GM12878 (cell line): ENCODE measurements around the gene KIF22. TPM values are rescaled to one million over a fixed set of nuclear protein-coding genes. Genes with fewer than 3 reads are reported as not detected.

ENCODE experiments used
- ATAC-seq: fragments of 200-7000 bp; cut with Tn5 transposase; 3 replicates; pipeline ENCODE4 v1.9.1; 2020; ENCODE audit warnings: mild to moderate bottlenecking, moderate library complexity
- BruUV-seq: library from RNA; stranded (reverse); fragments of 400-500 nt; replicated peaks from 2 replicates; lab custom pipeline; 2021; lab: Mats Ljungman, UMichigan
- CTCF ChIA-PET: fragments of 300-600 bp; sonication (Branson Sonifier 250); formaldehyde crosslinking; extraction: SDS; loops from one replicate; lab custom pipeline; 2021; ENCODE audit warnings: inconsistent platforms; lab: Yijun Ruan, JAX
- POLR2A ChIA-PET: fragments of 350-600 bp; formaldehyde crosslinking; extraction: SDS; loops from one replicate; lab custom pipeline; 2021; ENCODE audit warnings: inconsistent platforms; lab: Charles Lee
- RAD21 ChIA-PET: fragments of 300-600 bp; sonication (Branson Sonifier 250); formaldehyde crosslinking; loops from one replicate; lab custom pipeline; 2023; ENCODE audit warnings: antibody characterized with exemption; ENCODE audit not compliant: unreplicated experiment; lab: Charles Lee
- SMC1A ChIA-PET: fragments of 300-600 bp; sonication (Branson Sonifier 250); formaldehyde crosslinking; loops from one replicate; lab custom pipeline; 2023; ENCODE audit not compliant: unreplicated experiment, uncharacterized antibody; lab: Charles Lee
- DNase-seq: peaks from one replicate; pipeline ENCODE4 v3.0.0-alpha.2; 2011; ENCODE audit warnings: low read depth, low spot score
- FAIRE-seq: peaks from 3 replicates; lab custom pipeline; 2011; peaks lifted over from hg19 to GRCh38; lab: Jason Lieb, UNC
- H2AFZ ChIP-seq: 2 replicates; pipeline ENCODE4 v1.6.0; 2011; ENCODE audit warnings: low read depth, low read length, control low read depth; ENCODE audit not compliant: control insufficient read depth
- H3K27ac ChIP-seq: 2 replicates; pipeline ENCODE4 v1.5.1; 2011; ENCODE audit warnings: control low read depth; ENCODE audit not compliant: control insufficient read depth, insufficient read depth
- H3K27me3 ChIP-seq, 2 experiments: replicated peaks in 1 of 2; 2 replicates each; pipeline versions ENCODE4 v1.6.0 to v1.6.1; 2011; ENCODE audit warnings: low read length in 1 of 2; ENCODE audit not compliant: control insufficient read depth in 2 of 2, insufficient read depth in 2 of 2
- H3K36me3 ChIP-seq, 2 experiments: 2 replicates each; pipeline ENCODE4 v1.5.1; 2011; ENCODE audit warnings: low read length in 1 of 2; ENCODE audit not compliant: control insufficient read depth in 2 of 2, insufficient read depth in 2 of 2
- H3K4me1 ChIP-seq: 2 replicates; pipeline ENCODE4 v1.6.1; 2011; ENCODE audit warnings: mild to moderate bottlenecking, low read length, moderate library complexity, mixed read lengths; ENCODE audit not compliant: control insufficient read depth, insufficient read depth
- H3K4me2 ChIP-seq: 2 replicates; pipeline ENCODE4 v1.6.0; 2011; ENCODE audit warnings: control low read depth; ENCODE audit not compliant: control insufficient read depth, insufficient read depth
- H3K4me3 ChIP-seq: fragments of 200-600 bp; sonication (generic); 2 replicates; pipeline ENCODE4 v1.5.1; 2016
- H3K79me2 ChIP-seq: 2 replicates; pipeline ENCODE4 v1.6.0; 2011; ENCODE audit warnings: low read length; ENCODE audit not compliant: control insufficient read depth, insufficient read depth
- H3K9ac ChIP-seq: 2 replicates; pipeline ENCODE4 v1.8.0; 2011; ENCODE audit warnings: low read length, control low read depth, mixed read lengths; ENCODE audit not compliant: control insufficient read depth, insufficient read depth
- H3K9me3 ChIP-seq: replicated peaks from 3 replicates; pipeline ENCODE4 v1.5.1; 2011; ENCODE audit warnings: mild to moderate bottlenecking, low read length; ENCODE audit not compliant: control insufficient read depth, insufficient read depth
- H4K20me1 ChIP-seq: 2 replicates; pipeline ENCODE4 v1.6.0; 2011; ENCODE audit not compliant: control insufficient read depth, insufficient read depth
- BRCA1 ChIP-seq: IDR thresholded peaks from 2 replicates; pipeline ENCODE4 v1.6.1; 2011; ENCODE audit warnings: low read depth, low read length, improper control_type of control experiment
- CEBPB ChIP-seq, 2 experiments: fragments of 150-350 bp in 1 of 2; IDR thresholded peaks; 2 replicates each; pipeline ENCODE4 v1.6.1; 2012 to 2014; ENCODE audit warnings: low read depth in 2 of 2, low read length in 2 of 2, borderline replicate concordance in 1 of 2, inconsistent platforms in 1 of 2
- EED ChIP-seq: sonication (generic); IDR thresholded peaks from 2 replicates; pipeline ENCODE4 v1.6.1; 2016; ENCODE audit warnings: antibody characterized with exemption, low read depth
- ESRRA ChIP-seq: IDR thresholded peaks from 2 replicates; pipeline ENCODE4 v1.6.1; 2012; ENCODE audit warnings: mild to moderate bottlenecking, low read length, improper control_type of control experiment
- IRF4 ChIP-seq: IDR thresholded peaks from 2 replicates; pipeline ENCODE4 v1.6.1; 2011; ENCODE audit warnings: low read depth, low read length
- NBN ChIP-seq: fragments of 450-650 bp; IDR thresholded peaks from 2 replicates; pipeline ENCODE4 v1.6.1; 2016
- RAD51 ChIP-seq: fragments of 450-650 bp; IDR thresholded peaks from 2 replicates; pipeline ENCODE4 v1.6.1; 2016; ENCODE audit warnings: moderate library complexity, mild to moderate bottlenecking, inconsistent platforms
- RCOR1 ChIP-seq: conservative IDR thresholded peaks from 2 replicates; pipeline ENCODE4 v1.6.1; 2012; ENCODE audit warnings: low read depth, low read length, improper control_type of control experiment
- RUNX3 ChIP-seq: IDR thresholded peaks from 2 replicates; pipeline ENCODE4 v1.6.1; 2012; ENCODE audit warnings: low read length, inconsistent platforms
- SMC3 ChIP-seq: IDR thresholded peaks from 2 replicates; pipeline ENCODE4 v1.6.1; 2011; ENCODE audit warnings: low read length, improper control_type of control experiment, borderline replicate concordance
- ZNF217 ChIP-seq: fragments of 450-650 bp; IDR thresholded peaks from 2 replicates; pipeline ENCODE4 v1.6.1; 2017; ENCODE audit warnings: antibody characterized with exemption, mild to moderate bottlenecking
- WGBS: methylation state at CpG from one replicate; pipeline ENCODE4 v1.1.6; 2016; ENCODE audit warnings: low lambda C conversion rate; ENCODE audit not compliant: insufficient replicate concordance, insufficient coverage; ENCODE audit errors: missing lambda C conversion rate; 5-methylcytosine and 5-hydroxymethylcytosine counted together
- in situ Hi-C: fragments of 300-500 bp; cut with MboI; formaldehyde crosslinking; loops from 9 replicates; pipeline ENCODE4 v1.14.3; 2018; ENCODE audit warnings: mixed read lengths
- intact Hi-C: fragments of 100-400 bp; cut with micrococcal nuclease; formaldehyde crosslinking; loops from one replicate; pipeline ENCODE4 v1.14.2; 2022; ENCODE audit not compliant: unreplicated experiment
- polyA plus RNA-seq, 11 experiments: library from polyadenylated mRNA; depleted of rRNA in 4 of 11; unstranded in 6 of 11; stranded (reverse) in 5 of 11; fragments of >200 nt; fragmentation: Nextera tagmentation in 4 of 11; fragmentation: Illumina TruSeq in 1 of 11; extraction: Ambion mirVana in 4 of 11; extraction: Trizol in 1 of 11; gene quantifications; 1 replicate in 1 of 11; 2 replicates in 10 of 11; pipeline versions ENCODE4 v1.2.1 to v1.2.3, GENCODE V29; 2011 to 2016; ENCODE audit warnings: inconsistent platforms in 2 of 11, missing spikeins in 2 of 11, low read depth in 1 of 11
- total RNA-seq, 4 experiments: library from RNA; depleted of rRNA in 3 of 4; stranded (reverse); fragments of >200 nt in 3 of 4; fragmentation: Illumina TruSeq in 1 of 4; extraction: Trizol in 1 of 4; gene quantifications; 2 replicates each; pipeline versions ENCODE4 v1.2.1 to v1.2.3, GENCODE V29; 2013 to 2021
- TF ChIP-seq, protein P1 (sequence below): IDR thresholded peaks from 2 replicates; pipeline ENCODE4 v1.6.1; 2011; ENCODE audit warnings: low read depth, low read length, improper control_type of control experiment, borderline replicate concordance
- TF ChIP-seq, protein P2 (sequence below): IDR thresholded peaks from 2 replicates; pipeline ENCODE4 v1.6.1; 2011; ENCODE audit warnings: mild to moderate bottlenecking, low read depth, low read length, moderate library complexity; ENCODE audit not compliant: insufficient replicate concordance
- TF ChIP-seq, protein P3 (sequence below): fragments of 150-350 bp; IDR thresholded peaks from 2 replicates; pipeline ENCODE4 v1.6.1; 2014; ENCODE audit warnings: mild to moderate bottlenecking, low read depth, low read length
- TF ChIP-seq, protein P4 (sequence below): IDR thresholded peaks from 2 replicates; pipeline ENCODE4 v1.6.1; 2011; ENCODE audit warnings: borderline replicate concordance, low read depth, mild to moderate bottlenecking, moderate library complexity, mixed read lengths, low read length; ENCODE audit not compliant: insufficient read depth; ENCODE audit errors: extremely low read length

The KIF22 gene
- total and polyA plus RNA-seq, 10 of the 15 experiments (the other 5 are each of a cell fraction or from before 2014, with no cell fraction given) = 7.6 to 158 (median 132) TPM

DNA sequence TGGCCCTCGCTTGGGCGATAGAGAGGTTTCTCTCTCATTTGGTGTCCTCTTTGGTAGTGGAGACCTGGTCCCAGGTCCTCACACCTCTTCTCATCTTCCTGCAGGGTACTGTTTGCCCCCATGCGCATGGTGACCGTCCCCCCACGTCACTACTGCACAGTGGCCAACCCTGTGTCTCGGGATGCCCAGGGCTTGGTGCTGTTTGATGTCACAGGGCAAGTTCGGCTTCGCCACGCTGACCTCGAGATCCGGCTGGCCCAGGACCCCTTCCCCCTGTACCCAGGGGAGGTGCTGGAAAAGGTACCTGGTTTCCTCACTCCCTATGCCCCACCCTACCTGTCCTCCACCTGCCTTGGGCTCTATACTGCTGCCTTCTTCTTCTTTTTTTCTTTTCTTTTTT lies 40.2 kb downstream of the KIF22 start:
- in situ Hi-C loops = no loop called here
- ChIA-PET CTCF (no interaction called here), RAD21 (no interaction called here), SMC1A (no interaction called here), POLR2A (no interaction called here)
- peaks cover 8 to 11% of the 10 kb centered on the region in 2 experiments; a peak in 3 of 4 replicates for H3K36me3 ChIP-seq
- no peak overlapping the region for H3K4me3 ChIP-seq
- no peak overlapping the region for H2AFZ ChIP-seq
- DNase-seq (no peak), FAIRE-seq (no peak), ATAC-seq (no peak)
- TF ChIP-seq CEBPB (IDR thresholded peaks at IDR 0.05; ENCODE audit: borderline replicate concordance in 1 of 2, low read depth in 2 of 2, low read length in 2 of 2) (no peak), BRCA1 (no peak), IRF4 (no peak), RUNX3 (no peak), ZNF217 (no peak), RCOR1 (no peak), ESRRA (no peak), RAD51 (no peak), SMC3 (no peak), EED (no peak), NBN (no peak)
- TF ChIP-seq, protein P1, sequence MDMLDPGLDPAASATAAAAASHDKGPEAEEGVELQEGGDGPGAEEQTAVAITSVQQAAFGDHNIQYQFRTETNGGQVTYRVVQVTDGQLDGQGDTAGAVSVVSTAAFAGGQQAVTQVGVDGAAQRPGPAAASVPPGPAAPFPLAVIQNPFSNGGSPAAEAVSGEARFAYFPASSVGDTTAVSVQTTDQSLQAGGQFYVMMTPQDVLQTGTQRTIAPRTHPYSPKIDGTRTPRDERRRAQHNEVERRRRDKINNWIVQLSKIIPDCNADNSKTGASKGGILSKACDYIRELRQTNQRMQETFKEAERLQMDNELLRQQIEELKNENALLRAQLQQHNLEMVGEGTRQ = no peak
- TF ChIP-seq, protein P2, sequence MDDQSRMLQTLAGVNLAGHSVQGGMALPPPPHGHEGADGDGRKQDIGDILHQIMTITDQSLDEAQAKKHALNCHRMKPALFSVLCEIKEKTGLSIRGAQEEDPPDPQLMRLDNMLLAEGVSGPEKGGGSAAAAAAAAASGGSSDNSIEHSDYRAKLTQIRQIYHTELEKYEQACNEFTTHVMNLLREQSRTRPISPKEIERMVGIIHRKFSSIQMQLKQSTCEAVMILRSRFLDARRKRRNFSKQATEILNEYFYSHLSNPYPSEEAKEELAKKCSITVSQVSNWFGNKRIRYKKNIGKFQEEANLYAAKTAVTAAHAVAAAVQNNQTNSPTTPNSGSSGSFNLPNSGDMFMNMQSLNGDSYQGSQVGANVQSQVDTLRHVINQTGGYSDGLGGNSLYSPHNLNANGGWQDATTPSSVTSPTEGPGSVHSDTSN = no peak
- TF ChIP-seq, protein P3, sequence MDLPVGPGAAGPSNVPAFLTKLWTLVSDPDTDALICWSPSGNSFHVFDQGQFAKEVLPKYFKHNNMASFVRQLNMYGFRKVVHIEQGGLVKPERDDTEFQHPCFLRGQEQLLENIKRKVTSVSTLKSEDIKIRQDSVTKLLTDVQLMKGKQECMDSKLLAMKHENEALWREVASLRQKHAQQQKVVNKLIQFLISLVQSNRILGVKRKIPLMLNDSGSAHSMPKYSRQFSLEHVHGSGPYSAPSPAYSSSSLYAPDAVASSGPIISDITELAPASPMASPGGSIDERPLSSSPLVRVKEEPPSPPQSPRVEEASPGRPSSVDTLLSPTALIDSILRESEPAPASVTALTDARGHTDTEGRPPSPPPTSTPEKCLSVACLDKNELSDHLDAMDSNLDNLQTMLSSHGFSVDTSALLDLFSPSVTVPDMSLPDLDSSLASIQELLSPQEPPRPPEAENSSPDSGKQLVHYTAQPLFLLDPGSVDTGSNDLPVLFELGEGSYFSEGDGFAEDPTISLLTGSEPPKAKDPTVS = no peak
- TF ChIP-seq, protein P4, sequence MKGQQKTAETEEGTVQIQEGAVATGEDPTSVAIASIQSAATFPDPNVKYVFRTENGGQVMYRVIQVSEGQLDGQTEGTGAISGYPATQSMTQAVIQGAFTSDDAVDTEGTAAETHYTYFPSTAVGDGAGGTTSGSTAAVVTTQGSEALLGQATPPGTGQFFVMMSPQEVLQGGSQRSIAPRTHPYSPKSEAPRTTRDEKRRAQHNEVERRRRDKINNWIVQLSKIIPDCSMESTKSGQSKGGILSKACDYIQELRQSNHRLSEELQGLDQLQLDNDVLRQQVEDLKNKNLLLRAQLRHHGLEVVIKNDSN = no peak
- H3K4me1 ChIP-seq = 0 out of 2 replicates have a peak, but pooled peaks cover under 1% of the 10 kb centered on the region
- H3K4me2 ChIP-seq = no peak overlapping the region
- H3K9me3 ChIP-seq = no peaks in the 10 kb centered on the region
- BruUV-seq = no TSS peak
- WGBS = 95% methylated on average over 9 of the region's 11 CpGs
- peaks cover 5% of the 10 kb centered on the region for H3K79me2 ChIP-seq
- H3K27ac ChIP-seq = no peak overlapping the region
- no peaks in the 10 kb centered on the region for H3K27me3 ChIP-seq
- H3K9ac ChIP-seq = no peak overlapping the region
- intact Hi-C loops = no loop called here
- H4K20me1 ChIP-seq = no peaks in the 10 kb centered on the region
